Dermis microvascular lymphatic vessel endothelial cell (primary cell): ENCODE measurements around the gene NKD1. TPM values are rescaled to one million over a fixed set of nuclear protein-coding genes. Genes with fewer than 3 reads are reported as not detected.

Experiments used
- DNase-seq, 2 donors: peaks; one replicate each; pipeline versions ENCODE4 v3.0.0 to v3.0.0-alpha.2; 2010; ENCODE audit warnings: low read depth in 2 of 2
- total RNA-seq: library from RNA; depleted of rRNA; stranded (reverse); fragments of >200 nt; gene quantifications from 2 replicates; pipeline ENCODE4 v1.2.1, GENCODE V29; 2014

NKD1 gene
- total RNA-seq, 1 donor from 2014 or later, result under 0.01 TPM

DNA sequence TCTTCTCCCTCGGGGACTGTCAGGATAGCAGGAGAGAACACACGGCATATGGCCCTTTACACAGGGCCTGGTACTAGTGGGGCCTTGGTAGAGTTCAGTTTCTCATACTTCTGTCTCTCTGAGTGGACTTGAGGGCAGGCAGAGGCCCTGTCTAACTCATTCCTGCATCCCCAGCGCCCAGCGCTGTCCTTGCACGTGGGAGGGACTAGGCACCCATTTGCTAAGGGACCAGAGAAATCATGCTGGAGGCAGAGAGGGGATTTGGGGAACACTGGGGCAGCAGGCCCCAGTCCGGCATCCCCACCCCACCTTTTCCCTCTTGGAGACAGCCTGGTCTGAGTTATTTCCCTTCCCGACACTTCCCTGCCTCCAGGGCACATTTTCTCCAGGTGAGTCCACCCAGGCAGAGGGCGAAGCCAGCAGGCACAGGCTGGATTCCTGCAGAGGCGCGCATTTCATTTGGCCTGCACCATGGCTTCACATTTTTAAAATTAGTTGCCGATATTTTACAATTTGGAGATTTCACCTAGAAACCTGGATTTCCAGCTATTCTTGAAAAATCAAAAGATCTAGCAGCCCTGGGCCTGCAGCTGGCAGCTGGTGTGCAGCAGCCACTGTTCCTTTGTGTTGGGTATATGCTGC is 9.7 kb upstream of the NKD1 start:
- DNase-seq, result no peak

DNA sequence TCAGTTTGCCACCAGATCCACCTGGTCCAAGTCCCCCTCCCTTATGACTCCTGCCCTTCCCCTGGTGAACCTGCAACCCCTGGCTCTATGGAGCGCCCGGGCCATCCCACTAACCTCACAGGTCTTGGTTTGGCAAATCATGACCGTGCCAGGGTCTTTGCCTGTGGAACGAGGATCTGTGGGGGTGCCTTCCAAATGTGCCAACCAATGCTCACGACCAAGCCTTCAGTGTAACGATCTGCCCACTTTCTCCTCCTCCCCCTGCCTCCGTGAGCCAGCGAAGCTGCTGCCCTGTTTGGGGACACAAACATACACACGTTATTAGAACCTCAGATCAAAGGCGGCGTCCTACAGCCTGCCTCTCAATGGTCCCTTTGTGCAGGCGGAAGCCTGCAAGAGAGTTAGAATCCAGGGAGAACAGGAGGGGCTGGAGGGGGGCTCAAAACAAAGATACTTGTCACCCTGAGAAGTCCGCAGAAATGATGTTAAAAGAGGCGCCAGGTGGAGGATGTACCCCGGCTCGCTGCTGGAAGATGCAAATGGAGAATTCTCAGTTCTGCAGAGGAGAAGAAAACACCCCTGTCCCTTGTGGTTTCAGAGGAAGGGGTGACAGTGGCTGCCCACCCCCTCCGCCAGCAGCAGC is 9.0 kb upstream of the NKD1 start:
- no peak for DNase-seq

DNA sequence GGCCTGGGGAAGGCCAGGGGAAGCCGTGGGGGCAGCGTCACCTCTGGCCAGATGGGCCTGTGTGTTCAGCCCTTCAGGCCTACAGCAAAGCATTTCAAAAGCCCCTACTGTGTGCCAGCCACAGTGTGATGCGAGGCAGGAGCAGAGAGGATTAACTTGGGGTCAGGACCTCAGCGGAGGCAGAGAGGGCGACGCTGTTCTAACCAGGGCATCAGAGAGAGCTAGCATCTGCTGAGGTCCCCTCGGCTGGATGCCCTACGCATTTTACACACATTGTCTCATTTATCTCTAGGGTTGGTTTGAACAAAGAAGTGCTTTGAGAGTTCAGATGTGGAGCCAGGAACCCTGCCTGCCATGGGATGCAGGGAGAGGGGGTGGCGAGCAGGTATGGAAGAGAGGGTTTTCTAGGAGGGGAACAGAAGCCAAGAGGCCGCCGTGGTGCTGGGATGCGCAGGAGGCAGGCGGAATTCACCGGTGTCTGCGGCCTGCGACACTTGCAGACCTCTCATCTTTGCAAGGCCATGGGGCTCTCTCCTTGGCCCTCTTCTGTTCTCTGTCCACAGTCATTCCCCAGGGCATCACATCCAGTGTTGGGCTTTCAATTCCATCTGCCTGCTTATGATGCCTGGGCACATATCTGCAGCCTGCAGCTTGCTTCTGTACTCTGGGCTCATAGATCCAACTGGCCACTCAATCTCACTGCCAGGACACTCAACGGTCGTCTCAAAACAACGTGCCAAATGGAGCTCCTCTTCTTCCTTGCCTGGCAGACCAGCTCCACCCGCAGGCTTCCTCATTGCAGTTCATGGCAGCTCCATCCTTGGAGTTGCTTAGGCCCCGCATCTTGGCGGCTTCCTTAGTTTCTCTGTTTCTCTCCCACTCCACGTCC is 8.1 kb upstream of the NKD1 start:
- no peak for DNase-seq

GRCh38 chr16:50540711-50541007 is 7.5 kb upstream of the NKD1 start:
- DNase-seq, result no peak

DNA sequence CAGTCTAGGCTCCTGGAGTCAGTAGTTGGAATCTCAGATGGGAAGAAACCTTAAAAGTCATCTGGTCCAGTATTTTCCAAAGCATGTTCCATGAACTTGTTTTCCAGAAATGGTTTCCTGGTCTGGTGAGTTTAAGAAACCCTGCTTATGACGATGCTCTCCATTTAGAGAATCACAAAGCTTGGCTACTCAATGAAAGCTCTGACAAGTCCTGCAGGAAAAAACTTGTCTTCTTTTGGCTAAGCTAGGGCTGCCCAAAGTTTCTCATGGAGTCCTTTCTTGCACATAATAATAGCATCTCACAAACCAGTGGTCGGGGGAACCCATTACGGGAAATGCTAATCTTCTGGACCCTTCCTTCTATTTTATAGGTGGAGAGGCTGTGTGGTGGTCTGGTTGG is 5.5 kb upstream of the NKD1 start:
- no peak for DNase-seq

GRCh38 chr16:50546125-50546524 is 2.1 kb upstream of the NKD1 start:
- DNase-seq, result no peak

DNA sequence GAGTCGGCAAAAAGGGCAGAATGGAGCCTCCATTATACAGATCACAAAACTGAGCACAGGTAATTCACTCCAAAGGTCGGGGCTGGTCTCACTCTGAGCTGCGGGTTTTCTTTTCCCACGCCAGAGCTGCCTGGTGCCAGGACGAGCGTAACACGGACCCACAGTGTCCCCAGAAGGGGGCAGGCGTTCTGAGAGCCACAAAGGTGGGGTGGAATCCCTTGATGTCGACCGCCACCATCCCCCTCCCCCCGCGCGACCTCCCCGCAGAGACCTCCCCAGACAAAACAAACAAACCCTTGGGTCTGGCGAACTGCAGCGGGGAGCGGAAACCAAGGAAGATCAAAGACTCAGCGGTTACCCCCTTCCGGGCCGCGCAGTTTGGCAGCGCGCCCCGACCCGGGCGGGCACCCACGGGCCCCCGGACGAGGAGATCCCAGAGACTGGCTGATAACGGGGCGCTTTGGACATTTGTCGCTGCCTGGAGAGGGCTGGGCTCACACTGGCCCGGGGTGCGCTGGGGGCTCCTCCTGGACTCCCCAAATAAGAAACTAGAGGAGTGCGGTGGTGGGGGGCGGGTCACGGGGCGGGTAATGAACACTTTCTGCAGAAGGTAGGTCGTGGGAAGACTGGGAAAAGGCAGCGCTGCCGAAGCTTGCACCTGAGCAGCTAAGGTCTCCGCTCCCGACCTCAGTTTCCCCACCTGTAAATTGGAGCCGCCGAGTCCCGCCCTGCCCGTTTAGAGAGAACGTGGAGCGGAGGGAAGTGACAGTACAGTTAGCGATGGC is 664 bp upstream of the NKD1 start:
- peak in 1 of 2 donors; percentile 17 for DNase-seq

GRCh38 chr16:50548909-50549560 is 839 bp downstream of the NKD1 start:
- DNase-seq, result no peak

GRCh38 chr16:50549561-50549915 is 1.3 kb downstream of the NKD1 start:
- no peak for DNase-seq

DNA sequence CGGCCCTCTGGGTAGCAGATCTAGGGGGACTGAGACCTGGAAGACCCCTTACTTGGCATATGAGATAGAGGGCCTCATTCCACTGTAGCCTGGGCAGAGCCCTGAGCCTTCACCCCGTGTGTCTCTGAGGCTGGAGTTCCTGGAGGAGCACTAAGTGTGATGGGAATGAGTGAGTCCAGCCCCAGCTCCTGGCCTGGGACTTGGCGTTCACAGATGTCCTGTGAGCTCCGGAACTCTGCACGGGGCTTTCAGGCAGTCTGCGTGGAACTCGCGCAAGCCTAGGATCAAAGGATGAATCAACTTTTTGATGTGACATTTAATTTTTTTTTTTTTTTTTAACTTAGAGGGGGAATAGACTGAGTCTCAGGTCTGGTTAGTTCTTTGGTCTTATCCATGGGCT is 1.8 kb downstream of the NKD1 start:
- DNase-seq, result no peak

GRCh38 chr16:50550866-50551641 is 2.9 kb downstream of the NKD1 start:
- no peak for DNase-seq

DNA sequence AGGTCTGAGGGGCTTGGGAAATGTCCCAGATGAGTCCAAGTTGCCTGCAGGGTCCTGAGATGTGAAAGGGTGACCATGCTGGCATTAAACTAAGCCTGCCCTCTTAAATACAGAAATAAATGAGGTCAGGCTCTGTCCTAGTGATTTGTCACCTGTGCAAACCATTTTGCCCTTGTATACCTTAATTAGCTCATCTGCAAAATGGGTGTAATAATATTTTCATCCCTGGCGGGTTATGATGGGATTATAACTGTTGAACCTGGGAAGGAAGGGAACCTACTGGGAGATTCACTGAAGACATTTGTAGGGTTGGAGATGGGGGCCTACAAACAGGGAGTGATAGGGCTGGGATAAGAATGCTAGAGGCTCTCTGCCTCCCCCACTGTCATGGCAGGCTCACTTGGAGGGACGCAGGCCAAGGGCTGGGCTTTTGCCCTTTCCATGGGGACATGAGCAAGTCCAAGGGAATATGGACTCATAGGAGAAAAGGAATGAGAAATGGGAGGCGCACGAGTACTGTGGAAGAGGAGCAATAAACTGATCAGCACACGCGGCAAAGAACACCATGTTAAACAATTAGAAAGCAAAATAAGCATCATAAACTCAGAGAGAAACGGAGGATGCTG is 4.4 kb downstream of the NKD1 start:
- no peak for DNase-seq

DNA sequence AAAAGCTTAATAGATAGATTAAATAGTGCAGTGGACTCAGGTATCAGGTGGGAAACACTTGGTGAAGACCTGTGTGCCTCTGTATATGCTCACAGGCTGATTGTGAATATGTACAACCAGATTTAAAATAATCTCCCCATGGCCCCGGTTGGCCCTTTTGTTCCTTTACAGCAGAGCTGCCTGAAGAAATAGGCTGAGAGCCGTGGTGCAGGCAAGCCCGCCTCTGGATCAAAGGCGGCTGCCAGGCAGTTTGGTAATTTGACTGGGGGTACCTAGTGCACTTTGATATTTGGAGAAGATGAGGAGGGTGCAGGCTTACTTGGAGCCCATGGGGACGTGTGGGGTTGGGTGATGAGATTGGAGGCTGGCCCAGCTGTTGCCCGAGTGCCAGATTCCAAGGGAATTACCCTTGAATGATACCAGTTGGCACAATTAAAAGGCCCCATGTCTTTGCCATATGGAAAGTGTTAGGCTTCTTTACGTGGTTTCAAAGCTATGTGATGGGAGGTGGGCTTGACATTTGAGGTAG is 5.0 kb downstream of the NKD1 start:
- DNase-seq, result no peak

DNA sequence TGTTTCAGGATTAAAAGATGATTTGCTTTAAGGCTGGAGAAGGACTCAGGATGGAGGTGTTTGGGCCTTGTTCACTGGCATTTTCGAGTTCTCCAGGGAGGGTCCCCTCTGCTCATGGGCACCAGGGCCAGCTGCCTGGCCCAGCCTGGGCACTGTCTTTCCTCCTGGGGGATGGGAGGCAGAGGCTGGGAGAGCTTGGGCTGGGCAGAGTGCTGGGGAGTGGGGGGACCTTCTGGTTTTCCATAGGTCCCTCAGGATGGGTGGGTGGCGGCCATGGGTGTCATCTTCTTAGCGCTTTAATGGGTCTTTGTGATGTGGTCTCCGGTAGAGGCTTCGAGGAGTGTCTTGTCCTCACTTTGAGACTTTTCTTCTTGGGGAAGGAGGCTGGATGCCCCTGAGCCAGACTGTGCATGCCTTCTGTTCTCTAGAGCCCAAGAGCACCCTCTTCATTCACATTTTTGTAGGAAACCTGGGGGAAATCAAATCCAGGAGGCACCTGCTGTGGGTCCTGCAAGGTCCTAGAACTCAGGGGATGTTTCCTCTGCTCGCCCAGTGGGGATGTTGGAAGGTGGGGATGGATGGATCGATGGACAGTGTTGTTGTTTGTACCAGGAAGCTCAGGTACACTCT is 5.7 kb downstream of the NKD1 start:
- no peak for DNase-seq

DNA sequence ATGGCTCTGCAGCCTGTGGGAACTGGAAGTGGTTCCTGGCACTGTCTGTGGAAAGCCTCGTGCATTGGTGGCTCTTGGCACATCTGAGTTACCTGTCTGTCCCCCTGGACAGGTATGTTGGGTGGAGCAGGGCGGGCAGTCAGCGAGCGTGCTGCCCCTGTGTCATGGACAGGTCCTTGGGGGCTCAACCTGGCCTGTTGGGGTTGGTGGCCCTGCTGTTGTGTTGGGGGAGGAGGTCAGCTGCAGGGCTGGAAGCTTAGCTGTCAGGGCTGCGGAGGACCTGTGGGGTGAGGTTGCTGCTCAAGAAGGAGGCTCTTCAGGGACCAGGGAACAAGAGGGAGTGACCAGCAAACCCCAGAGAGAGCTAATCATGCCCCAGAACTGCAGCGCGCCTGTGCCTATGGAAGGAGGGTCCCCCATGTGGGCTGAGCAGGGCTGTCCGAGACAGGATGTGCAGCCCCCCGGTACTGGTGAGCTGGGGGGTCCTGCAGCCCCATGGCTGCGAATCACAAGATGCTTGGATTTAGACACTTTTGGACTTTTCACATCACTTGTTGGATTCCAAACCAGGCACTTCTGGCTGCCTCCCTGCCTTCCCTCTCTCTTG is 7.2 kb downstream of the NKD1 start:
- no peak for DNase-seq

GRCh38 chr16:50555952-50556673 is 7.9 kb downstream of the NKD1 start:
- DNase-seq, result no peak

GRCh38 chr16:50557046-50557445 is 8.8 kb downstream of the NKD1 start:
- DNase-seq, result no peak

- no peak for DNase-seq
Measured at GRCh38 chr16:50558913-50559312, 10.7 kb downstream of the NKD1 start.
